PC-3 (cell line): Measurements from ENCODE around the gene OGA. TPM values are rescaled to one million over a fixed set of nuclear protein-coding genes. Genes with fewer than 3 reads are reported as not detected.

ENCODE experiments used
- ATAC-seq: fragments of 200-7000 bp; cut with Tn5 transposase; 2 replicates; pipeline ENCODE4 v1.9.1; 2020; ENCODE audit warnings: mild to moderate bottlenecking, moderate library complexity
- BruUV-seq: library from RNA; stranded (reverse); fragments of 400-500 nt; replicated peaks from 2 replicates; lab custom pipeline; 2021; lab: Mats Ljungman, UMichigan
- CTCF ChIA-PET: fragments of 300-600 bp; sonication (Branson Sonifier 250); formaldehyde crosslinking; loops from one replicate; lab custom pipeline; 2022; ENCODE audit warnings: antibody characterized with exemption; lab: Charles Lee
- POLR2A ChIA-PET: fragments of 300-600 bp; sonication (Branson Sonifier 250); formaldehyde crosslinking; loops from one replicate; lab custom pipeline; 2022; ENCODE audit warnings: antibody characterized with exemption; ENCODE audit not compliant: unreplicated experiment; lab: Charles Lee
- DNase-seq: peaks from one replicate; pipeline ENCODE4 v3.0.0-alpha.2; 2015
- H2AFZ ChIP-seq: fragments of 300-600 bp; sonication (generic); 2 replicates; pipeline ENCODE4 v1.6.0; 2016; ENCODE audit warnings: antibody characterized with exemption, low read length
- H3F3A ChIP-seq: fragments of 300-600 bp; sonication (generic); one replicate; pipeline ENCODE4 v1.6.0; 2017; ENCODE audit warnings: antibody characterized with exemption, low read length, control low read depth, mild to moderate bottlenecking; ENCODE audit not compliant: unreplicated experiment
- H3K27ac ChIP-seq: fragments of 300-600 bp; sonication (generic); 2 replicates; pipeline ENCODE4 v1.5.1; 2016; ENCODE audit warnings: mild to moderate bottlenecking, low read length
- H3K27me3 ChIP-seq: fragments of 300-600 bp; sonication (generic); 2 replicates; pipeline ENCODE4 v1.6.1; 2016; ENCODE audit warnings: low read length, mixed read lengths
- H3K36me3 ChIP-seq: fragments of 300-600 bp; sonication (generic); 2 replicates; pipeline ENCODE4 v1.6.1; 2016; ENCODE audit warnings: low read depth, mixed run types, low read length, mixed read lengths
- H3K4me1 ChIP-seq: fragments of 300-600 bp; sonication (generic); 2 replicates; pipeline ENCODE4 v1.5.1; 2016; ENCODE audit warnings: low read length; ENCODE audit not compliant: insufficient read depth
- H3K4me2 ChIP-seq: fragments of 300-600 bp; sonication (generic); 2 replicates; pipeline ENCODE4 v1.6.0; 2016; ENCODE audit warnings: low read length
- H3K4me3 ChIP-seq: fragments of 300-600 bp; sonication (generic); 2 replicates; pipeline ENCODE4 v1.5.1; 2016; ENCODE audit warnings: mild to moderate bottlenecking, low read length, mixed read lengths
- H3K79me2 ChIP-seq: fragments of 300-600 bp; sonication (generic); 2 replicates; pipeline ENCODE4 v1.6.1; 2017; ENCODE audit warnings: low read length, mixed read lengths
- H3K9ac ChIP-seq: fragments of 300-600 bp; sonication (generic); 2 replicates; pipeline ENCODE4 v1.6.0; 2016; ENCODE audit warnings: mild to moderate bottlenecking, low read length
- H3K9me2 ChIP-seq: fragments of 300-600 bp; sonication (generic); replicated peaks from 2 replicates; pipeline ENCODE4 v1.6.1; 2016; ENCODE audit warnings: mixed run types, low read length, mixed read lengths
- H3K9me3 ChIP-seq: fragments of 300-600 bp; sonication (generic); 2 replicates; pipeline ENCODE4 v1.6.1; 2016; ENCODE audit warnings: low read length, mixed read lengths
- H4K20me1 ChIP-seq: fragments of 300-600 bp; sonication (generic); 2 replicates; pipeline ENCODE4 v1.6.1; 2016; ENCODE audit warnings: low read length, mixed read lengths
- EZH2 ChIP-seq: fragments of 300-600 bp; sonication (generic); IDR thresholded peaks from one replicate; pipeline ENCODE4 v1.6.1; 2017; ENCODE audit warnings: antibody characterized with exemption, mild to moderate bottlenecking, low read length; ENCODE audit not compliant: unreplicated experiment
- EZH2phosphoT487 ChIP-seq: fragments of 300-600 bp; sonication (generic); IDR thresholded peaks from 2 replicates; pipeline ENCODE4 v1.6.1; 2018; ENCODE audit warnings: mild to moderate bottlenecking, antibody characterized with exemption, low read length, borderline replicate concordance
- intact Hi-C: fragments of 100-400 bp; cut with micrococcal nuclease; formaldehyde crosslinking; loops from 2 replicates; pipeline ENCODE4 v1.9.0; 2023
- total RNA-seq: library from RNA; depleted of rRNA; stranded (reverse); fragments of >200 nt; gene quantifications from 2 replicates; pipeline ENCODE4 v1.2.3, GENCODE V29; 2014
- TF ChIP-seq, protein P1 (sequence below): fragments of 300-600 bp; sonication (generic); conservative IDR thresholded peaks from 2 replicates; pipeline ENCODE4 v1.5.1; 2017; ENCODE audit warnings: antibody characterized with exemption, low read depth, mild to moderate bottlenecking, low read length

The OGA gene
- total RNA-seq, 1 experiment from 2014 or later = 42.7 TPM

DNA sequence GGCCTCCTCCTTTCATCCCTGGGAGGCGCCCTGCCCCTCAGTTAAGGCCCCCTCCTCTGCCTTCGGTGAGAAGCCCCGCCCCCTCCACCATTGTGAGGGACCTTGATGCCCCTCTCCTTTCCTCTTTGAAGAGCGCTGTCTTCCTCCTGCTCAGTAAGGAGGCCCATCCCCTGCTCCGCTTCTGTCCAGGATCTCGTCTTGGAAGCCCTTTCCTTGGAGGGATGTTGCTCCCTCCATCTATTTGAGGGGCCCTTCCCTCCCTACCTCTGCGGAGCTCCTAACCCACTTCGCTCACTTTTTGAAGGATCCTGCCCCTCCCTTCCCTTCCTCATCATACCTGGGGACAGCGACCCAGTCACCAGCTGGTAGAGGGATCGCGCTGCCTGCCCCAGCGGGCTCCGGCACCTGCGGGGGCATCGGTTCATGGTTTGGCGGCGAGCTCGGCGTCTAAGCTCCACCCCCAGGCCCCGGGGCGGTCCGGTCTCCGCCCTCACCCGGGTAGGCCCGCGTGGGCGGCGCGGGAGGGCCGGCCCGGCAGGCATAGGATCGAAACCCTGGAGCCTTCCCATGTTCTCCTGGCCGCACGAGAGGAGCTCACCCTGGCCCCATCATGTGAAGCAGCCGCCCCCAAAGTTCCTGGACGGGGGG is 21.3 kb upstream of the OGA start:
- H2AFZ ChIP-seq = no peak overlapping the region
- BruUV-seq = no TSS peak
- ChIA-PET CTCF (interaction anchor here (0.7 to 2.6 kb wide), 2 partner anchors 170 to 262 kb away, joined by 3 to 36 read pairs; no protein-coding TSS in a partner anchor), POLR2A (no interaction called here)
- peak overlapping the region; percentile 65; the same call in 1 of the 2 replicates for H3K4me3 ChIP-seq
- no peaks in the 10 kb centered on the region for H3K36me3 ChIP-seq
- no peaks in the 10 kb centered on the region for H3F3A ChIP-seq
- peaks cover 10% of the 10 kb centered on the region; the same call in 1 of the 2 replicates for H3K4me1 ChIP-seq
- H3K9me2 ChIP-seq = no peaks in the 10 kb centered on the region
- DNase-seq (peak; percentile 2), ATAC-seq (no peak)
- H3K27me3 ChIP-seq = no peaks in the 10 kb centered on the region
- no peaks in the 10 kb centered on the region for H3K9me3 ChIP-seq
- H3K9ac ChIP-seq = no peak overlapping the region
- H4K20me1 ChIP-seq = no peaks in the 10 kb centered on the region
- intact Hi-C loops = loop anchor here (1.0 to 2.0 kb wide), 3 partner anchors 40 to 171 kb away; no protein-coding TSS in a partner anchor
- TF ChIP-seq EZH2phosphoT487 (no peak), EZH2 (no peak)
- TF ChIP-seq, protein P1, sequence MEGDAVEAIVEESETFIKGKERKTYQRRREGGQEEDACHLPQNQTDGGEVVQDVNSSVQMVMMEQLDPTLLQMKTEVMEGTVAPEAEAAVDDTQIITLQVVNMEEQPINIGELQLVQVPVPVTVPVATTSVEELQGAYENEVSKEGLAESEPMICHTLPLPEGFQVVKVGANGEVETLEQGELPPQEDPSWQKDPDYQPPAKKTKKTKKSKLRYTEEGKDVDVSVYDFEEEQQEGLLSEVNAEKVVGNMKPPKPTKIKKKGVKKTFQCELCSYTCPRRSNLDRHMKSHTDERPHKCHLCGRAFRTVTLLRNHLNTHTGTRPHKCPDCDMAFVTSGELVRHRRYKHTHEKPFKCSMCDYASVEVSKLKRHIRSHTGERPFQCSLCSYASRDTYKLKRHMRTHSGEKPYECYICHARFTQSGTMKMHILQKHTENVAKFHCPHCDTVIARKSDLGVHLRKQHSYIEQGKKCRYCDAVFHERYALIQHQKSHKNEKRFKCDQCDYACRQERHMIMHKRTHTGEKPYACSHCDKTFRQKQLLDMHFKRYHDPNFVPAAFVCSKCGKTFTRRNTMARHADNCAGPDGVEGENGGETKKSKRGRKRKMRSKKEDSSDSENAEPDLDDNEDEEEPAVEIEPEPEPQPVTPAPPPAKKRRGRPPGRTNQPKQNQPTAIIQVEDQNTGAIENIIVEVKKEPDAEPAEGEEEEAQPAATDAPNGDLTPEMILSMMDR = no peak
- peak overlapping the region; percentile 88; the same call in 1 of the 2 replicates for H3K4me2 ChIP-seq
- no peaks in the 10 kb centered on the region for H3K79me2 ChIP-seq
- H3K27ac ChIP-seq = no peak overlapping the region

DNA sequence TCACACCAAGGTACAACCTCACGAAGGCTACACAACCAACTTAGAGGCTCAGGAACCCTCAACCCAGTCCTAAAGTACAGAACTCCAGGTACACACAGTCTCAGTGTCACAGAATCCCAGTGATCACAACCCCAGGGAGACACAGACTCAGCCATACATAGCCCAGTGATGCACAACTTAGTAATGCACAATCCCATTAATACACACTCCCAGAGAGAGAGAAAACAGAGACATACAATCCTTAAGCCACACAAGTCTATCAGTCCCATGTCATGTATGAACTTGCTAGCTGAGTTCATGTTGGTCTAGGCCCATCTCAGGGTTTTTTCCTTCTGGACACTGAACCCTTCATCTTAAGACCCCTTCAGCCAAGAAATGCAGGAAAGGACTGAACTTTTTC is 20.8 kb upstream of the OGA start:
- ATAC-seq (no peak), DNase-seq (no peak)
- Histone ChIP-seq H3K79me2 (no peaks in the 10 kb centered on the region), H3K4me1 (peaks cover 16% of the 10 kb centered on the region; the same call in 1 of the 2 replicates), H3K27ac (no peak overlapping the region), H2AFZ (no peak overlapping the region), H3K4me3 (no peak overlapping the region), H3K36me3 (no peaks in the 10 kb centered on the region), H3K9me2 (no peaks in the 10 kb centered on the region), H3F3A (no peaks in the 10 kb centered on the region), H3K4me2 (no peak overlapping the region), H3K9me3 (no peaks in the 10 kb centered on the region), H3K27me3 (no peaks in the 10 kb centered on the region), H3K9ac (no peak overlapping the region), H4K20me1 (no peaks in the 10 kb centered on the region)
- TF ChIP-seq EZH2 (no peak), EZH2phosphoT487 (no peak)
- TF ChIP-seq, protein P1 = no peak
- intact Hi-C loops = no loop called here
- BruUV-seq = no TSS peak
- CTCF ChIA-PET = interaction anchor here (0.7 kb wide), 1 partner anchor 262 kb away, joined by 3 read pairs; no protein-coding TSS in a partner anchor
- POLR2A ChIA-PET = no interaction called here

DNA sequence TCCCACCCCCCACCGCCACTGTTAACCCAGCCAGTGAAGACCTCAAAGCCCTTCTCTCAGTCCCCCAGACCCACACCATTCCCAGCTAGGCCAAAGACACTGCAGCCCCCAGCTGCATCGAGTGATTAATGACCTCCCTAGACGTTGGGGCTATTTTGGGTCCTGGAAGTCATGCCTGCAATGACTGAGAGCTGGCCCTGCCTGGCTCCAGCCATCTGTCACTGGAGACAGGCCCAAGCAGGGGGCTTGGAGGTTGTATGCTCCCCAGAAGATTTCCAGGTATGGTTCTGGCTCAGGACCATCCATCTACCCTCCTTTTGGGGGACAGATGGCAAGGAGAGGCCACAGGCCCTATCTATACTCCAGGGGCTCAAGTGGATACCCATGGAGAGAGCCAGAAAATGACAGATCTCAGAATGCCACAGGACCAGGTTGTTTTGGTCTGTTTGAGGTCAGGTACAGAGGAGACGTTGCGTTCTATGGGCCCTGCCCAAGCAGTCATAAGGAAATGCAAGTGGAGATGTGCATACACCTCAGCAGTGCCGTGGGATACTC is 20.2 kb upstream of the OGA start:
- POLR2A ChIA-PET = no interaction called here

More for the DNA sequence above, 20.2 kb upstream of the OGA start:
- Histone ChIP-seq H3K9me2 (no peaks in the 10 kb centered on the region), H3F3A (no peaks in the 10 kb centered on the region), H3K4me2 (no peak overlapping the region), H3K4me1 (peaks cover 16% of the 10 kb centered on the region; the same call in 1 of the 2 replicates), H3K4me3 (no peak overlapping the region), H3K9me3 (no peaks in the 10 kb centered on the region), H3K36me3 (no peaks in the 10 kb centered on the region), H3K79me2 (no peaks in the 10 kb centered on the region), H3K9ac (no peak overlapping the region), H2AFZ (no peak overlapping the region), H3K27me3 (no peaks in the 10 kb centered on the region), H4K20me1 (no peaks in the 10 kb centered on the region), H3K27ac (no peak overlapping the region)
- CTCF ChIA-PET = no interaction called here
- intact Hi-C loops = no loop called here
- ATAC-seq = no peak
- no peak for TF ChIP-seq EZH2phosphoT487
- TF ChIP-seq EZH2 = no peak
- TF ChIP-seq, protein P1 = no peak
- BruUV-seq = no TSS peak
- DNase-seq = no peak
